GM21447 (cell line): ENCODE data around the gene TCERG1L.
"Not testable (repeated sequence)": the region's sequence is repeated elsewhere in the genome, so short reads cannot be mapped to it uniquely, and the experiment has no call there.

Source experiments
- ATAC-seq: cut with Tn5 transposase; IDR thresholded peaks from one replicate; pipeline ENCODE4 v1.9.1; 2021; ENCODE audit not compliant: unreplicated experiment

TCERG1L gene

GRCh38 chr10:131092386-131092785, 219.1 kb downstream of the TCERG1L start:
- ATAC-seq: no peak

- ATAC-seq: no peak
These were observed 219.8 kb downstream of the TCERG1L start for GRCh38 chr10:131091682-131092081.

GRCh38 chr10:131090761-131091661, 220.5 kb downstream of the TCERG1L start:
- ATAC-seq: no peak

- ATAC-seq: no peak
These were observed 221.7 kb downstream of the TCERG1L start for GRCh38 chr10:131089861-131090260.

GRCh38 chr10:131089150-131089549, 222.4 kb downstream of the TCERG1L start:
- ATAC-seq: no peak

GRCh38 chr10:131088619-131089018, 222.9 kb downstream of the TCERG1L start:
- ATAC-seq: no peak

GRCh38 chr10:131087464-131088215, 223.9 kb downstream of the TCERG1L start:
- ATAC-seq: no peak

- no peak for ATAC-seq
These were observed 225.0 kb downstream of the TCERG1L start for GRCh38 chr10:131086511-131086910.

GRCh38 chr10:131086094-131086493, 225.4 kb downstream of the TCERG1L start:
- no peak for ATAC-seq

GRCh38 chr10:131085091-131085860, 226.2 kb downstream of the TCERG1L start:
- no peak for ATAC-seq

GRCh38 chr10:131084791-131085090, 226.8 kb downstream of the TCERG1L start:
- no peak for ATAC-seq

GRCh38 chr10:131083915-131084790, 227.4 kb downstream of the TCERG1L start:
- ATAC-seq: no peak

- no peak for ATAC-seq
These were observed 228.5 kb downstream of the TCERG1L start for GRCh38 chr10:131082991-131083481.

- ATAC-seq: no peak
These were observed 229.2 kb downstream of the TCERG1L start for GRCh38 chr10:131082201-131082850.

- ATAC-seq: no peak
These were observed 229.7 kb downstream of the TCERG1L start for GRCh38 chr10:131081786-131082185.

GRCh38 chr10:131081376-131081775, 230.1 kb downstream of the TCERG1L start:
- ATAC-seq: no peak

GRCh38 chr10:131080571-131080970, 230.9 kb downstream of the TCERG1L start:
- ATAC-seq: no peak

GRCh38 chr10:131079314-131079713, 232.2 kb downstream of the TCERG1L start:
- no peak for ATAC-seq

- ATAC-seq: not testable (repeated sequence)
These were observed 232.6 kb downstream of the TCERG1L start for GRCh38 chr10:131078882-131079280.
